H9 (cell line): Measurements from ENCODE around the gene LEFTY2. TPM values are rescaled to one million over a fixed set of nuclear protein-coding genes. Genes with fewer than 3 reads are reported as not detected.
"Not testable (repeated sequence)": the region's sequence is repeated elsewhere in the genome, so short reads cannot be mapped to it uniquely, and the experiment has no call there.

ENCODE experiments used
- DNase-seq: peaks from one replicate; pipeline ENCODE4 v3.0.0-alpha.2; 2017
- H2AFZ ChIP-seq: one replicate; pipeline ENCODE4 v1.6.1; 2013; ENCODE audit warnings: mild to moderate bottlenecking, low read length, control low read depth, moderate library complexity
- H2AK5ac ChIP-seq: 2 replicates; pipeline ENCODE4 v1.6.1; 2013; ENCODE audit warnings: low read length, control low read depth, mixed read lengths; ENCODE audit not compliant: insufficient read length
- H2BK120ac ChIP-seq: one replicate; pipeline ENCODE4 v1.6.1; 2013; ENCODE audit warnings: low read depth, mild to moderate bottlenecking, low read length, control low read depth, inconsistent platforms; ENCODE audit not compliant: poor library complexity, severe bottlenecking
- H2BK12ac ChIP-seq: 2 replicates; pipeline ENCODE4 v1.6.1; 2013; ENCODE audit warnings: low read length, control low read depth, mixed read lengths, low read depth; ENCODE audit not compliant: insufficient read length
- H2BK15ac ChIP-seq: 2 replicates; pipeline ENCODE4 v1.6.1; 2013; ENCODE audit warnings: low read depth, low read length, control low read depth
- H2BK20ac ChIP-seq: one replicate; pipeline ENCODE4 v1.6.1; 2013; ENCODE audit warnings: low read depth, mild to moderate bottlenecking, low read length, control low read depth, inconsistent platforms; ENCODE audit not compliant: poor library complexity, severe bottlenecking
- H2BK5ac ChIP-seq: 2 replicates; pipeline ENCODE4 v1.6.1; 2013; ENCODE audit warnings: low read length, control low read depth, mixed read lengths; ENCODE audit not compliant: insufficient read length
- H3K14ac ChIP-seq: 2 replicates; pipeline ENCODE4 v1.6.1; 2013; ENCODE audit warnings: low read length, control low read depth; ENCODE audit not compliant: insufficient read depth
- H3K18ac ChIP-seq: 2 replicates; pipeline ENCODE4 v1.6.1; 2013; ENCODE audit warnings: low read depth, mild to moderate bottlenecking, mixed read lengths, low read length, control low read depth; ENCODE audit not compliant: insufficient read length
- H3K23ac ChIP-seq: 2 replicates; pipeline ENCODE4 v1.6.1; 2013; ENCODE audit warnings: low read length, control low read depth, mixed read lengths, low read depth; ENCODE audit not compliant: insufficient read length
- H3K23me2 ChIP-seq: 2 replicates; pipeline ENCODE4 v1.6.1; 2013; ENCODE audit warnings: low read depth, mild to moderate bottlenecking, mixed read lengths, low read length, control low read depth; ENCODE audit not compliant: insufficient read length, poor library complexity, severe bottlenecking
- H3K27ac ChIP-seq: 2 replicates; pipeline ENCODE4 v1.5.1; 2013; ENCODE audit warnings: low read length, control low read depth, mixed read lengths, low read depth; ENCODE audit not compliant: insufficient read length
- H3K27me3 ChIP-seq: 2 replicates; pipeline ENCODE4 v1.6.1; 2013; ENCODE audit warnings: low read length, control low read depth, inconsistent platforms; ENCODE audit not compliant: insufficient read depth
- H3K4ac ChIP-seq: 2 replicates; pipeline ENCODE4 v1.6.1; 2013; ENCODE audit warnings: low read depth, mild to moderate bottlenecking, control low read depth, inconsistent platforms, low read length, moderate library complexity
- H3K4me1 ChIP-seq: 2 replicates; pipeline ENCODE4 v1.6.1; 2013; ENCODE audit warnings: low read length, control low read depth, inconsistent platforms; ENCODE audit not compliant: insufficient read depth
- H3K4me2 ChIP-seq: 2 replicates; pipeline ENCODE4 v1.6.1; 2013; ENCODE audit warnings: low read length, control low read depth, mixed read lengths; ENCODE audit not compliant: insufficient read length, insufficient read depth
- H3K56ac ChIP-seq: 2 replicates; pipeline ENCODE4 v1.6.1; 2013; ENCODE audit warnings: low read depth, mild to moderate bottlenecking, mixed read lengths, low read length, control low read depth; ENCODE audit not compliant: insufficient read length
- H3K79me1 ChIP-seq: 2 replicates; pipeline ENCODE4 v1.6.1; 2013; ENCODE audit warnings: low read depth, mild to moderate bottlenecking, moderate library complexity, low read length, control low read depth, inconsistent platforms; ENCODE audit not compliant: insufficient read depth, poor library complexity, severe bottlenecking
- H3K79me2 ChIP-seq: 2 replicates; pipeline ENCODE4 v1.6.1; 2013; ENCODE audit warnings: low read length, control low read depth, inconsistent platforms; ENCODE audit not compliant: insufficient read depth
- H3K9ac ChIP-seq: 2 replicates; pipeline ENCODE4 v1.6.1; 2013; ENCODE audit warnings: low read length, control low read depth, mixed read lengths; ENCODE audit not compliant: insufficient read length; ENCODE audit errors: extremely low read depth
- H3K9me3 ChIP-seq: one replicate; pipeline ENCODE4 v1.6.1; 2013; ENCODE audit warnings: low read depth, low read length, inconsistent platforms; ENCODE audit not compliant: control insufficient read depth
- H3T11ph ChIP-seq: one replicate; pipeline ENCODE4 v1.6.1; 2013; ENCODE audit warnings: mild to moderate bottlenecking, low read length, control low read depth, inconsistent platforms
- H4K20me1 ChIP-seq: one replicate; pipeline ENCODE4 v1.6.1; 2013; ENCODE audit not compliant: control insufficient read depth, insufficient read length, insufficient read depth
- H4K5ac ChIP-seq: 2 replicates; pipeline ENCODE4 v1.6.1; 2013; ENCODE audit warnings: low read depth, mild to moderate bottlenecking, mixed read lengths, low read length, control low read depth; ENCODE audit not compliant: insufficient read length
- H4K8ac ChIP-seq: replicated peaks from 2 replicates; pipeline ENCODE4 v1.6.1; 2013; ENCODE audit warnings: low read length, control low read depth, mixed read lengths, low read depth; ENCODE audit not compliant: insufficient read length
- H4K91ac ChIP-seq: 2 replicates; pipeline ENCODE4 v1.6.1; 2013; ENCODE audit warnings: low read depth, mild to moderate bottlenecking, moderate library complexity, mixed read lengths, low read length, control low read depth; ENCODE audit not compliant: insufficient read length
- H3K27ac Mint-ChIP-seq, 3 experiments: 2 replicates in 2 of 3; 3 replicates in 1 of 3; pipeline ENCODE4 v1.8.0; 2020 to 2021; ENCODE audit warnings: mixed read lengths in 3 of 3, mild to moderate bottlenecking in 1 of 3, moderate library complexity in 1 of 3
- H3K27me3 Mint-ChIP-seq: 2 replicates; pipeline ENCODE4 v1.8.0; 2021; ENCODE audit warnings: low read depth, mild to moderate bottlenecking, moderate library complexity, mixed read lengths
- H3K36me3 Mint-ChIP-seq, 3 experiments: 2 replicates in 2 of 3; 3 replicates in 1 of 3; pipeline ENCODE4 v1.8.0; 2020 to 2021; ENCODE audit warnings: low read depth in 3 of 3, mixed read lengths in 3 of 3; ENCODE audit not compliant: insufficient read depth in 1 of 3
- H3K4me1 Mint-ChIP-seq, 2 experiments: 2 replicates each; pipeline ENCODE4 v1.8.0; 2020; ENCODE audit warnings: mixed read lengths in 2 of 2
- H3K4me3 Mint-ChIP-seq, 2 experiments: 2 replicates in 1 of 2; 3 replicates in 1 of 2; pipeline ENCODE4 v1.8.0; 2020 to 2021; ENCODE audit warnings: mild to moderate bottlenecking in 2 of 2, mixed read lengths in 2 of 2, moderate library complexity in 1 of 2
- H3K9me3 Mint-ChIP-seq, 2 experiments: 2 replicates in 1 of 2; 3 replicates in 1 of 2; pipeline ENCODE4 v1.8.0; 2020; ENCODE audit warnings: mild to moderate bottlenecking in 2 of 2, mixed read lengths in 2 of 2, moderate library complexity in 1 of 2
- WGBS: extraction: QIAGEN DNeasy Blood & Tissue Kit; methylation state at CpG from one replicate; pipeline ENCODE4 v1.1.7; 2013; ENCODE audit warnings: missing lambda C conversion rate, low lambda C conversion rate, mixed read lengths; ENCODE audit not compliant: insufficient read length; ENCODE audit errors: extremely low coverage; 5-methylcytosine and 5-hydroxymethylcytosine counted together
- total RNA-seq: library from RNA; stranded (reverse); gene quantifications from 2 replicates; pipeline ENCODE4 v1.2.1, GENCODE V29; 2021
- TF ChIP-seq, protein P1 (sequence below): fragments of 200-600 bp; sonication (generic); conservative IDR thresholded peaks from 3 replicates; pipeline ENCODE4 v1.8.0; 2021; ENCODE audit warnings: antibody characterized with exemption, mild to moderate bottlenecking

LEFTY2 gene
- total RNA-seq, 1 experiment from 2014 or later, result 16.3 TPM

GRCh38 chr1:225888289-225888897 is 52.6 kb downstream of the LEFTY2 start:
- Histone ChIP-seq H3K9me3 (no peaks in the 10 kb centered on the region), H3K27ac (no peak overlapping the region)
- no CpG with 5 or more reads among the region's 18 CpGs for WGBS

GRCh38 chr1:225887554-225888288 is 53.3 kb downstream of the LEFTY2 start:
- H3K56ac ChIP-seq, H3K9me3 ChIP-seq, H2BK12ac ChIP-seq, H3K18ac ChIP-seq, H2BK120ac ChIP-seq, H2AFZ ChIP-seq, H2BK15ac ChIP-seq, DNase-seq, H4K5ac ChIP-seq, H4K91ac ChIP-seq, H3K23ac ChIP-seq, H3K4ac ChIP-seq, H3K79me2 ChIP-seq, H4K20me1 ChIP-seq, H3K27ac ChIP-seq, H2AK5ac ChIP-seq, H3K23me2 ChIP-seq, H3K27me3 ChIP-seq, H3T11ph ChIP-seq, H3K27me3 Mint-ChIP-seq, H3K9me3 Mint-ChIP-seq, H3K4me1 ChIP-seq, H2BK20ac ChIP-seq, H3K14ac ChIP-seq, H4K8ac ChIP-seq, H3K79me1 ChIP-seq, H2BK5ac ChIP-seq: not testable (repeated sequence)
- WGBS, result no CpG with 5 or more reads among the region's 56 CpGs
- H3K4me3 Mint-ChIP-seq, result peak overlapping the region; percentile 70 to 75
- H3K36me3 Mint-ChIP-seq, result peaks cover 0 to 13% (median 0%) of the 10 kb centered on the region in 3 experiments; a peak in 5 of 7 replicates
- peaks cover 46 to 47% of the 10 kb centered on the region in 2 experiments for H3K4me1 Mint-ChIP-seq
- Histone ChIP-seq H3K4me2 (peak overlapping the region; percentile 36), H3K9ac (peak overlapping the region; percentile 86)
- peak overlapping the region in 1 of 3 experiments; percentile 44; a peak in 1 of 7 replicates for H3K27ac Mint-ChIP-seq

More at GRCh38 chr1:225888289-225888897, 52.6 kb downstream of the LEFTY2 start:
- H3K56ac ChIP-seq, result no peak overlapping the region
- Mint-ChIP-seq H3K9me3 (no peaks in the 10 kb centered on the region; a peak in 1 of 5 replicates), H3K36me3 (peaks cover 0 to 13% (median 0%) of the 10 kb centered on the region in 3 experiments; a peak in 5 of 7 replicates), H3K4me3 (peak overlapping the region; percentile 70 to 75), H3K27ac (peak overlapping the region in 2 of 3 experiments; percentile 18 to 44; a peak in 2 of 7 replicates), H3K4me1 (peaks cover 44% of the 10 kb centered on the region in 2 experiments), H3K27me3 (peaks cover 2% of the 10 kb centered on the region; the same call in 1 of the 2 replicates)
- H3K27me3 ChIP-seq, result no peaks in the 10 kb centered on the region
- no peak overlapping the region for H2AK5ac ChIP-seq
- H3K9ac ChIP-seq, result peak overlapping the region; percentile 86
- no peak overlapping the region for H3K18ac ChIP-seq
- no peak overlapping the region for H2BK15ac ChIP-seq
- no peak overlapping the region for H2BK20ac ChIP-seq
- no peak for DNase-seq
- H4K5ac ChIP-seq, result no peak overlapping the region
- H2AFZ ChIP-seq, result no peak overlapping the region
- TF ChIP-seq, protein P1, sequence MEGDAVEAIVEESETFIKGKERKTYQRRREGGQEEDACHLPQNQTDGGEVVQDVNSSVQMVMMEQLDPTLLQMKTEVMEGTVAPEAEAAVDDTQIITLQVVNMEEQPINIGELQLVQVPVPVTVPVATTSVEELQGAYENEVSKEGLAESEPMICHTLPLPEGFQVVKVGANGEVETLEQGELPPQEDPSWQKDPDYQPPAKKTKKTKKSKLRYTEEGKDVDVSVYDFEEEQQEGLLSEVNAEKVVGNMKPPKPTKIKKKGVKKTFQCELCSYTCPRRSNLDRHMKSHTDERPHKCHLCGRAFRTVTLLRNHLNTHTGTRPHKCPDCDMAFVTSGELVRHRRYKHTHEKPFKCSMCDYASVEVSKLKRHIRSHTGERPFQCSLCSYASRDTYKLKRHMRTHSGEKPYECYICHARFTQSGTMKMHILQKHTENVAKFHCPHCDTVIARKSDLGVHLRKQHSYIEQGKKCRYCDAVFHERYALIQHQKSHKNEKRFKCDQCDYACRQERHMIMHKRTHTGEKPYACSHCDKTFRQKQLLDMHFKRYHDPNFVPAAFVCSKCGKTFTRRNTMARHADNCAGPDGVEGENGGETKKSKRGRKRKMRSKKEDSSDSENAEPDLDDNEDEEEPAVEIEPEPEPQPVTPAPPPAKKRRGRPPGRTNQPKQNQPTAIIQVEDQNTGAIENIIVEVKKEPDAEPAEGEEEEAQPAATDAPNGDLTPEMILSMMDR, result no peak
- H3K4me1 ChIP-seq, result peaks cover 5% of the 10 kb centered on the region; the same call in 1 of the 2 replicates
- no peak overlapping the region for H2BK120ac ChIP-seq
- H3K23me2 ChIP-seq, result no peaks in the 10 kb centered on the region
- H4K91ac ChIP-seq, result no peak overlapping the region
- peak overlapping the region; percentile 21 for H4K8ac ChIP-seq
- no peak overlapping the region for H3K4ac ChIP-seq
- H3K4me2 ChIP-seq, result peak overlapping the region; percentile 36
- no peak overlapping the region for H3T11ph ChIP-seq
- no peaks in the 10 kb centered on the region for H3K79me1 ChIP-seq
- no peaks in the 10 kb centered on the region for H4K20me1 ChIP-seq
- H2BK12ac ChIP-seq, result no peak overlapping the region
- H3K14ac ChIP-seq, result no peak overlapping the region
- no peak overlapping the region for H2BK5ac ChIP-seq
- H3K79me2 ChIP-seq, result peaks cover 2% of the 10 kb centered on the region; the same call in 1 of the 2 replicates
- no peak overlapping the region for H3K23ac ChIP-seq
